CD14-positive monocyte (primary cell): ENCODE measurements around the gene CAMTA1. TPM values are rescaled to one million over a fixed set of nuclear protein-coding genes. Genes with fewer than 3 reads are reported as not detected.

Experiments used
- DNase-seq, 3 donors: peaks; one replicate each; pipeline ENCODE4 v3.0.0-alpha.2; 2011 to 2022
- H2AFZ ChIP-seq: 2 replicates; pipeline ENCODE4 v1.6.0; 2012; ENCODE audit warnings: mild to moderate bottlenecking, low read depth, low read length, inconsistent platforms; ENCODE audit not compliant: insufficient read depth, poor library complexity, severe bottlenecking
- H3K27ac ChIP-seq, 2 donors: 1 replicate in 1 of 2; 2 replicates in 1 of 2; pipeline ENCODE4 v1.5.1; 2012 to 2013; ENCODE audit warnings: low read length in 2 of 2, control low read depth in 1 of 2, inconsistent platforms in 1 of 2, low read depth in 1 of 2, mild to moderate bottlenecking in 1 of 2
- H3K27me3 ChIP-seq, 2 donors: one replicate each; pipeline versions ENCODE4 v1.6.0 to v1.6.1; 2011 to 2013; ENCODE audit warnings: low read length in 2 of 2; ENCODE audit not compliant: control insufficient read depth in 2 of 2, insufficient read depth in 2 of 2
- H3K36me3 ChIP-seq, 2 donors: replicated peaks in 1 of 2; 1 replicate in 1 of 2; 2 replicates in 1 of 2; pipeline versions ENCODE4 v1.5.1 to v1.6.1; 2012 to 2013; ENCODE audit warnings: low read length in 2 of 2, control low read depth in 1 of 2, inconsistent platforms in 1 of 2, mild to moderate bottlenecking in 1 of 2; ENCODE audit not compliant: insufficient read depth in 2 of 2, control insufficient read depth in 1 of 2
- H3K4me1 ChIP-seq, 2 donors: 1 replicate in 1 of 2; 2 replicates in 1 of 2; pipeline versions ENCODE4 v1.5.1 to v1.6.1; 2012 to 2013; ENCODE audit warnings: low read length in 2 of 2, control low read depth in 1 of 2, inconsistent platforms in 1 of 2, mild to moderate bottlenecking in 1 of 2, moderate library complexity in 1 of 2; ENCODE audit not compliant: insufficient read depth in 2 of 2, control insufficient read depth in 1 of 2
- H3K4me2 ChIP-seq: replicated peaks from 2 replicates; pipeline ENCODE3; 2012; ENCODE audit warnings: low read length, moderate library complexity, mild to moderate bottlenecking; ENCODE audit not compliant: poor library complexity, severe bottlenecking; ENCODE audit errors: extremely low read depth
- H3K4me3 ChIP-seq, 3 experiments: fragments of 200-600 bp in 1 of 3; sonication (generic) in 1 of 3; replicated peaks in 1 of 3; 1 replicate in 2 of 3; 2 replicates in 1 of 3; pipeline ENCODE4 v1.5.1; 2011 to 2013; ENCODE audit warnings: low read length in 3 of 3, mild to moderate bottlenecking in 3 of 3, control low read depth in 2 of 3, low read depth in 2 of 3, inconsistent platforms in 1 of 3, moderate library complexity in 1 of 3
- H3K79me2 ChIP-seq: 2 replicates; pipeline ENCODE4 v1.6.0; 2012; ENCODE audit warnings: mild to moderate bottlenecking, control low read depth, inconsistent platforms, low read length, moderate library complexity; ENCODE audit not compliant: insufficient read depth
- H3K9ac ChIP-seq: 2 replicates; pipeline ENCODE4 v1.6.0; 2017; ENCODE audit warnings: low read length, mild to moderate bottlenecking; ENCODE audit not compliant: insufficient read depth, poor library complexity, severe bottlenecking
- H3K9me3 ChIP-seq, 2 donors: replicated peaks in 1 of 2; 1 replicate in 1 of 2; 2 replicates in 1 of 2; pipeline versions ENCODE4 v1.5.1 to v1.6.1; 2012 to 2013; ENCODE audit warnings: low read length in 2 of 2, control low read depth in 1 of 2; ENCODE audit not compliant: control insufficient read depth in 1 of 2, insufficient read depth in 1 of 2
- H4K20me1 ChIP-seq: 2 replicates; pipeline ENCODE4 v1.6.0; 2012; ENCODE audit warnings: mild to moderate bottlenecking, low read length, control low read depth, moderate library complexity; ENCODE audit not compliant: insufficient read depth
- H3K27ac Mint-ChIP-seq, 7 donors: one replicate each; pipeline ENCODE4 v1.8.0; 2020; ENCODE audit warnings: mild to moderate bottlenecking in 7 of 7, mixed read lengths in 7 of 7, moderate library complexity in 6 of 7, inconsistent platforms in 2 of 7
- H3K27me3 Mint-ChIP-seq, 3 donors: one replicate each; pipeline ENCODE4 v1.8.0; 2021 to 2022; ENCODE audit warnings: low read depth in 3 of 3, mild to moderate bottlenecking in 3 of 3, mixed read lengths in 3 of 3, moderate library complexity in 3 of 3, inconsistent platforms in 1 of 3
- H3K36me3 Mint-ChIP-seq, 2 donors: one replicate each; pipeline ENCODE4 v1.8.0; 2020; ENCODE audit warnings: mixed read lengths in 2 of 2, inconsistent platforms in 1 of 2, mild to moderate bottlenecking in 1 of 2
- H3K4me1 Mint-ChIP-seq: one replicate; pipeline ENCODE4 v1.8.0; 2020; ENCODE audit warnings: mild to moderate bottlenecking, mixed read lengths
- H3K4me3 Mint-ChIP-seq, 2 donors: one replicate each; pipeline ENCODE4 v1.8.0; 2020; ENCODE audit warnings: mild to moderate bottlenecking in 2 of 2, mixed read lengths in 2 of 2, moderate library complexity in 1 of 2
- H3K9me3 Mint-ChIP-seq, 7 donors: one replicate each; pipeline ENCODE4 v1.8.0; 2020 to 2022; ENCODE audit warnings: mixed read lengths in 7 of 7, mild to moderate bottlenecking in 6 of 7, moderate library complexity in 6 of 7, inconsistent platforms in 2 of 7
- CTCF ChIP-seq: fragments of 200-600 bp; IDR thresholded peaks from one replicate; pipeline ENCODE4 v1.8.0; 2022; ENCODE audit warnings: antibody characterized with exemption, mild to moderate bottlenecking
- WGBS: methylation state at CpG from one replicate; pipeline ENCODE4 v1.1.5; 2013; ENCODE audit warnings: missing lambda C conversion rate; ENCODE audit not compliant: insufficient coverage; 5-methylcytosine and 5-hydroxymethylcytosine counted together
- intact Hi-C, 2 donors: fragments of 100-400 bp; cut with micrococcal nuclease; formaldehyde crosslinking; loops; one replicate each; pipeline versions ENCODE4 v1.15.0 to v1.15.1; 2023
- polyA plus RNA-seq, 3 donors: library from polyadenylated mRNA; depleted of rRNA in 1 of 3; unstranded in 2 of 3; stranded (reverse) in 1 of 3; fragments of 300-500 nt in 2 of 3; fragments of >200 nt in 1 of 3; fragmentation: Illumina TruSeq in 2 of 3; gene quantifications; 1 replicate in 2 of 3; 2 replicates in 1 of 3; pipeline ENCODE4 v1.2.3, GENCODE V29; 2012 to 2021

CAMTA1 gene
- polyA plus RNA-seq, 3 donors, result 52.0 to 89.6 (median 78.3) TPM

DNA sequence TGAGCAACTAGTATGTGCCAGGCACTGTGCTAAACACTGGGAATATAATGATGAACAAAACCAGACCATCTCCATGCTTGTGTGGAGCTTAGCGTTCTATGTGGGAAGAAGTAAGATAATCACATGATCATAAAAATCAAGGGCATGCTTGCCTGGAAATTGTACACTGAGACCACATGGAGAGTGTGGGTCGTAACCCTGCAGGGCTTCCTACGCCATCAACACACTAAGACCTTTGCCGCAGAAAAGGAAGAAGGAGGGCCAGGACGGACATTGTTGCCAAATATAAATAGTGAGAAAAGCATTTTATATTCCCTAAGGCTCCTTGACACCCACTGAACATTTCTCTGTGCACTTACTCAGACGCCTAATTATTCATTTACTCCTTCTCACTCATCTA lies 597.7 kb downstream of the CAMTA1 start:
- no peaks in the 10 kb centered on the region for H3K36me3 Mint-ChIP-seq
- H3K4me1 Mint-ChIP-seq, result no peaks in the 10 kb centered on the region
- no peaks in the 10 kb centered on the region for H3K79me2 ChIP-seq
- H3K36me3 ChIP-seq, result no peaks in the 10 kb centered on the region
- H4K20me1 ChIP-seq, result no peaks in the 10 kb centered on the region
- TF ChIP-seq CTCF, result no peak
- no peak for DNase-seq
- no peak overlapping the region for H3K27ac Mint-ChIP-seq
- intact Hi-C loops, result no loop called here
- no peak overlapping the region for H3K4me3 ChIP-seq
- no peak overlapping the region for H3K4me2 ChIP-seq
- H3K27ac ChIP-seq, result no peak overlapping the region
- no peaks in the 10 kb centered on the region for H3K9me3 ChIP-seq
- 100% methylated on average over 1 of the region's 6 CpGs for WGBS
- no peaks in the 10 kb centered on the region for H3K27me3 ChIP-seq
- H3K27me3 Mint-ChIP-seq, result peaks cover 6 to 13% (median 11%) of the 10 kb centered on the region in 3 donors
- no peak overlapping the region for H2AFZ ChIP-seq
- peaks cover 0 to 3% (median 0%) of the 10 kb centered on the region in 7 donors for H3K9me3 Mint-ChIP-seq
- H3K4me1 ChIP-seq, result no peaks in the 10 kb centered on the region
- no peak overlapping the region for H3K9ac ChIP-seq
- no peak overlapping the region for H3K4me3 Mint-ChIP-seq

- H3K9ac ChIP-seq, result no peak overlapping the region
- no peak for DNase-seq
- Mint-ChIP-seq H3K27ac (no peak overlapping the region), H3K4me1 (no peaks in the 10 kb centered on the region), H3K27me3 (peaks cover 8 to 14% (median 11%) of the 10 kb centered on the region in 3 donors), H3K9me3 (peaks cover 0 to 3% (median 0%) of the 10 kb centered on the region in 7 donors), H3K4me3 (no peak overlapping the region), H3K36me3 (no peaks in the 10 kb centered on the region)
- no peak for TF ChIP-seq CTCF
- 95% methylated on average over 8 of the region's 13 CpGs for WGBS
- H3K36me3 ChIP-seq, result no peaks in the 10 kb centered on the region
- no peaks in the 10 kb centered on the region for H3K79me2 ChIP-seq
- intact Hi-C loops, result no loop called here
- no peaks in the 10 kb centered on the region for H3K4me1 ChIP-seq
- H3K9me3 ChIP-seq, result no peaks in the 10 kb centered on the region
- H3K4me3 ChIP-seq, result no peak overlapping the region
- no peak overlapping the region for H3K27ac ChIP-seq
- H4K20me1 ChIP-seq, result no peaks in the 10 kb centered on the region
- no peak overlapping the region for H3K4me2 ChIP-seq
- no peak overlapping the region for H2AFZ ChIP-seq
- no peaks in the 10 kb centered on the region for H3K27me3 ChIP-seq
Measured at GRCh38 chr1:7383671-7384520, 598.6 kb downstream of the CAMTA1 start.
